ENCODE measurements around the gene RNF220. TPM values are rescaled to one million over a fixed set of nuclear protein-coding genes. Genes with fewer than 3 reads are reported as not detected.
"Not testable (repeated sequence)": the region's sequence is repeated elsewhere in the genome, so short reads cannot be mapped to it uniquely, and the experiment has no call there.

Gene RNF220
- polyA plus RNA-seq, 2 donors = 32.7 to 47.8 TPM

GRCh38 chr1:44502823-44503222, 97.8 kb downstream of the RNF220 start:
- not testable (repeated sequence) for H3K36me3 ChIP-seq (ENCODE audit: control insufficient read depth in 2 of 2, insufficient read depth in 2 of 2, low read length in 1 of 2); H3K27ac ChIP-seq (ENCODE audit: low read depth in 2 of 2, low read length in 1 of 2); H3K4me3 ChIP-seq (ENCODE audit: low read depth in 1 of 2, low read length in 2 of 2); H3K27me3 ChIP-seq (ENCODE audit: control insufficient read depth in 1 of 2, insufficient read depth in 2 of 2, low read length in 2 of 2); H3K4me1 ChIP-seq (ENCODE audit: control insufficient read depth in 2 of 2, insufficient read depth in 2 of 2, low read length in 1 of 2); H3K9me3 ChIP-seq (ENCODE audit: control insufficient read depth in 2 of 2, insufficient read depth in 1 of 2, low read depth in 1 of 2, low read length in 1 of 2)
- WGBS, 2 donors = 92 to 93% methylated on average over 6 of the region's 6 CpGs

GRCh38 chr1:44503625-44504024, 98.6 kb downstream of the RNF220 start:
- Histone ChIP-seq H3K36me3 (ENCODE audit: control insufficient read depth in 2 of 2, insufficient read depth in 2 of 2, low read length in 1 of 2) (no peaks in the 10 kb centered on the region), H3K4me3 (ENCODE audit: low read depth in 1 of 2, low read length in 2 of 2) (no peak overlapping the region), H3K4me1 (ENCODE audit: control insufficient read depth in 2 of 2, insufficient read depth in 2 of 2, low read length in 1 of 2) (peaks cover 0 to 2% of the 10 kb centered on the region in 2 donors), H3K27ac (ENCODE audit: low read depth in 2 of 2, low read length in 1 of 2) (no peak overlapping the region), H3K9me3 (ENCODE audit: control insufficient read depth in 2 of 2, insufficient read depth in 1 of 2, low read depth in 1 of 2, low read length in 1 of 2) (no peaks in the 10 kb centered on the region), H3K27me3 (ENCODE audit: control insufficient read depth in 1 of 2, insufficient read depth in 2 of 2, low read length in 2 of 2) (peaks cover 0 to 5% of the 10 kb centered on the region in 2 donors)
- WGBS, 2 donors = 90% methylated on average over 6 of the region's 6 CpGs

GRCh38 chr1:44505210-44505993, 100.3 kb downstream of the RNF220 start:
- Histone ChIP-seq H3K27me3 (ENCODE audit: control insufficient read depth in 1 of 2, insufficient read depth in 2 of 2, low read length in 2 of 2) (peaks cover 0 to 5% of the 10 kb centered on the region in 2 donors), H3K4me3 (ENCODE audit: low read depth in 1 of 2, low read length in 2 of 2) (no peak overlapping the region)
- WGBS, 2 donors = 80 to 81% methylated on average over 20 of the region's 20 CpGs

GRCh38 chr1:44507490-44508396, 102.7 kb downstream of the RNF220 start:
- Histone ChIP-seq H3K4me3 (ENCODE audit: low read depth in 1 of 2, low read length in 2 of 2) (no peak overlapping the region), H3K27me3 (ENCODE audit: control insufficient read depth in 1 of 2, insufficient read depth in 2 of 2, low read length in 2 of 2) (peaks cover 0 to 5% of the 10 kb centered on the region in 2 donors), H3K27ac (ENCODE audit: low read depth in 2 of 2, low read length in 1 of 2) (no peak overlapping the region), H3K9me3 (ENCODE audit: control insufficient read depth in 2 of 2, insufficient read depth in 1 of 2, low read depth in 1 of 2, low read length in 1 of 2) (no peaks in the 10 kb centered on the region), H3K4me1 (ENCODE audit: control insufficient read depth in 2 of 2, insufficient read depth in 2 of 2, low read length in 1 of 2) (no peaks in the 10 kb centered on the region), H3K36me3 (ENCODE audit: control insufficient read depth in 2 of 2, insufficient read depth in 2 of 2, low read length in 1 of 2) (no peaks in the 10 kb centered on the region)
- WGBS, 2 donors = 67 to 72% methylated on average over 26 of the region's 26 CpGs

More at GRCh38 chr1:44505210-44505993, 100.3 kb downstream of the RNF220 start:
- peaks cover 0 to 2% of the 10 kb centered on the region in 2 donors for H3K4me1 ChIP-seq (ENCODE audit: control insufficient read depth in 2 of 2, insufficient read depth in 2 of 2, low read length in 1 of 2)
- no peaks in the 10 kb centered on the region for H3K9me3 ChIP-seq (ENCODE audit: control insufficient read depth in 2 of 2, insufficient read depth in 1 of 2, low read depth in 1 of 2, low read length in 1 of 2)
- no peak overlapping the region for H3K27ac ChIP-seq (ENCODE audit: low read depth in 2 of 2, low read length in 1 of 2)
- no peaks in the 10 kb centered on the region for H3K36me3 ChIP-seq (ENCODE audit: control insufficient read depth in 2 of 2, insufficient read depth in 2 of 2, low read length in 1 of 2)

GRCh38 chr1:44508397-44508745, 103.3 kb downstream of the RNF220 start:
- H3K36me3 ChIP-seq (ENCODE audit: control insufficient read depth in 2 of 2, insufficient read depth in 2 of 2, low read length in 1 of 2) = no peaks in the 10 kb centered on the region
- no peaks in the 10 kb centered on the region for H3K9me3 ChIP-seq (ENCODE audit: control insufficient read depth in 2 of 2, insufficient read depth in 1 of 2, low read depth in 1 of 2, low read length in 1 of 2)
- H3K4me3 ChIP-seq (ENCODE audit: low read depth in 1 of 2, low read length in 2 of 2) = no peak overlapping the region
- 88% methylated on average over 5 of the region's 5 CpGs for WGBS, 2 donors
- H3K4me1 ChIP-seq (ENCODE audit: control insufficient read depth in 2 of 2, insufficient read depth in 2 of 2, low read length in 1 of 2) = no peaks in the 10 kb centered on the region
- no peak overlapping the region for H3K27ac ChIP-seq (ENCODE audit: low read depth in 2 of 2, low read length in 1 of 2)
- H3K27me3 ChIP-seq (ENCODE audit: control insufficient read depth in 1 of 2, insufficient read depth in 2 of 2, low read length in 2 of 2) = peaks cover 0 to 5% of the 10 kb centered on the region in 2 donors

GRCh38 chr1:44511363-44511762, 106.3 kb downstream of the RNF220 start:
- 67 to 68% methylated on average over 3 of the region's 3 CpGs for WGBS, 2 donors

GRCh38 chr1:44511769-44512168, 106.7 kb downstream of the RNF220 start:
- H3K4me1 ChIP-seq (ENCODE audit: control insufficient read depth in 2 of 2, insufficient read depth in 2 of 2, low read length in 1 of 2) = no peaks in the 10 kb centered on the region
- H3K36me3 ChIP-seq (ENCODE audit: control insufficient read depth in 2 of 2, insufficient read depth in 2 of 2, low read length in 1 of 2) = no peaks in the 10 kb centered on the region
- H3K9me3 ChIP-seq (ENCODE audit: control insufficient read depth in 2 of 2, insufficient read depth in 1 of 2, low read depth in 1 of 2, low read length in 1 of 2) = no peaks in the 10 kb centered on the region
- no peak overlapping the region for H3K27ac ChIP-seq (ENCODE audit: low read depth in 2 of 2, low read length in 1 of 2)
- H3K27me3 ChIP-seq (ENCODE audit: control insufficient read depth in 1 of 2, insufficient read depth in 2 of 2, low read length in 2 of 2) = peaks cover 0 to 5% of the 10 kb centered on the region in 2 donors
- WGBS, 2 donors = 36 to 37% methylated on average over 7 of the region's 7 CpGs
- H3K4me3 ChIP-seq (ENCODE audit: low read depth in 1 of 2, low read length in 2 of 2) = no peak overlapping the region

More at GRCh38 chr1:44511363-44511762, 106.3 kb downstream of the RNF220 start:
- Histone ChIP-seq H3K9me3 (ENCODE audit: control insufficient read depth in 2 of 2, insufficient read depth in 1 of 2, low read depth in 1 of 2, low read length in 1 of 2) (no peaks in the 10 kb centered on the region), H3K4me3 (ENCODE audit: low read depth in 1 of 2, low read length in 2 of 2) (no peak overlapping the region), H3K4me1 (ENCODE audit: control insufficient read depth in 2 of 2, insufficient read depth in 2 of 2, low read length in 1 of 2) (no peaks in the 10 kb centered on the region), H3K36me3 (ENCODE audit: control insufficient read depth in 2 of 2, insufficient read depth in 2 of 2, low read length in 1 of 2) (no peaks in the 10 kb centered on the region), H3K27ac (ENCODE audit: low read depth in 2 of 2, low read length in 1 of 2) (no peak overlapping the region), H3K27me3 (ENCODE audit: control insufficient read depth in 1 of 2, insufficient read depth in 2 of 2, low read length in 2 of 2) (peaks cover 0 to 5% of the 10 kb centered on the region in 2 donors)

- no peaks in the 10 kb centered on the region for H3K36me3 ChIP-seq (ENCODE audit: control insufficient read depth in 2 of 2, insufficient read depth in 2 of 2, low read length in 1 of 2)
- 70 to 72% methylated on average over 13 of the region's 13 CpGs for WGBS, 2 donors
- no peak overlapping the region for H3K27ac ChIP-seq (ENCODE audit: low read depth in 2 of 2, low read length in 1 of 2)
- H3K9me3 ChIP-seq (ENCODE audit: control insufficient read depth in 2 of 2, insufficient read depth in 1 of 2, low read depth in 1 of 2, low read length in 1 of 2) = no peaks in the 10 kb centered on the region
- peaks cover 0 to 5% of the 10 kb centered on the region in 2 donors for H3K27me3 ChIP-seq (ENCODE audit: control insufficient read depth in 1 of 2, insufficient read depth in 2 of 2, low read length in 2 of 2)
- H3K4me3 ChIP-seq (ENCODE audit: low read depth in 1 of 2, low read length in 2 of 2) = no peak overlapping the region
- H3K4me1 ChIP-seq (ENCODE audit: control insufficient read depth in 2 of 2, insufficient read depth in 2 of 2, low read length in 1 of 2) = no peaks in the 10 kb centered on the region
These were observed 107.3 kb downstream of the RNF220 start for GRCh38 chr1:44512313-44512885.

GRCh38 chr1:44513111-44513510, 108.1 kb downstream of the RNF220 start:
- no peak overlapping the region for H3K4me3 ChIP-seq (ENCODE audit: low read depth in 1 of 2, low read length in 2 of 2)
- no peaks in the 10 kb centered on the region for H3K36me3 ChIP-seq (ENCODE audit: control insufficient read depth in 2 of 2, insufficient read depth in 2 of 2, low read length in 1 of 2)
- peaks cover 0 to 4% of the 10 kb centered on the region in 2 donors for H3K27me3 ChIP-seq (ENCODE audit: control insufficient read depth in 1 of 2, insufficient read depth in 2 of 2, low read length in 2 of 2)
- 92% methylated on average over 5 of the region's 5 CpGs for WGBS, 2 donors
- no peaks in the 10 kb centered on the region for H3K9me3 ChIP-seq (ENCODE audit: control insufficient read depth in 2 of 2, insufficient read depth in 1 of 2, low read depth in 1 of 2, low read length in 1 of 2)
- H3K4me1 ChIP-seq (ENCODE audit: control insufficient read depth in 2 of 2, insufficient read depth in 2 of 2, low read length in 1 of 2) = no peaks in the 10 kb centered on the region
- no peak overlapping the region for H3K27ac ChIP-seq (ENCODE audit: low read depth in 2 of 2, low read length in 1 of 2)

All from esophagus (tissue), 2 donors.